Right forelimb (tissue), 1 donor: ENCODE results near the gene RYR1.
"Not testable (repeated sequence)": the region's sequence is repeated elsewhere in the genome, so short reads cannot be mapped to it uniquely, and the experiment has no call there.

Experiments used
- DNase-seq: peaks from one replicate; pipeline ENCODE4 v3.0.0-alpha.2; 2018

RYR1 gene

GRCh38 chr19:38577826-38578225 lies 144.3 kb downstream of the RYR1 start:
- no peak for DNase-seq

- not testable (repeated sequence) for DNase-seq
These were observed 145.8 kb downstream of the RYR1 start for GRCh38 chr19:38579304-38579703.

- no peak for DNase-seq
These were observed 146.6 kb downstream of the RYR1 start for GRCh38 chr19:38580080-38580479.

GRCh38 chr19:38583219-38583984 lies 149.9 kb downstream of the RYR1 start:
- no peak for DNase-seq

GRCh38 chr19:38583985-38584305 lies 150.5 kb downstream of the RYR1 start:
- DNase-seq: no peak

- no peak for DNase-seq
These were observed 154.1 kb downstream of the RYR1 start for GRCh38 chr19:38587562-38587961.

GRCh38 chr19:38588041-38588440 lies 154.6 kb downstream of the RYR1 start:
- no peak for DNase-seq

- no peak for DNase-seq
These were observed 159.4 kb downstream of the RYR1 start for GRCh38 chr19:38592940-38593339.

GRCh38 chr19:38596057-38596981 lies 162.8 kb downstream of the RYR1 start:
- DNase-seq: no peak

GRCh38 chr19:38597075-38597474 lies 163.6 kb downstream of the RYR1 start:
- DNase-seq: no peak

GRCh38 chr19:38599722-38600121 lies 166.2 kb downstream of the RYR1 start:
- no peak for DNase-seq

GRCh38 chr19:38602856-38603255 lies 169.4 kb downstream of the RYR1 start:
- DNase-seq: not testable (repeated sequence)

GRCh38 chr19:38606131-38606530 lies 172.6 kb downstream of the RYR1 start:
- no peak for DNase-seq

GRCh38 chr19:38614289-38614688 lies 180.8 kb downstream of the RYR1 start:
- no peak for DNase-seq

GRCh38 chr19:38615007-38615581 lies 181.6 kb downstream of the RYR1 start:
- DNase-seq: no peak

GRCh38 chr19:38616265-38616664 lies 182.8 kb downstream of the RYR1 start:
- no peak for DNase-seq

- no peak for DNase-seq
These were observed 183.8 kb downstream of the RYR1 start for GRCh38 chr19:38617283-38617763.

- DNase-seq: no peak
These were observed 184.5 kb downstream of the RYR1 start, which contains the start of gene MAP4K1 for GRCh38 chr19:38617764-38618589. Gene MAP4K1 (minus strand): TSS chr19:38617953. CDS start chr19:38617895, 58 bp downstream.

- peak; percentile 99 for DNase-seq
These were observed 185.3 kb downstream of the RYR1 start, which contains the start of gene EIF3K for GRCh38 chr19:38618590-38619360. Gene EIF3K (plus strand): TSS chr19:38619188. CDS start chr19:38619269, 81 bp downstream.

- no peak for DNase-seq
These were observed 186.1 kb downstream of the RYR1 start for GRCh38 chr19:38619361-38620174.

- DNase-seq: no peak
These were observed 191.3 kb downstream of the RYR1 start for GRCh38 chr19:38624822-38625221.
